NCI-H146 (cell line): Measurements from ENCODE around the gene NAP1L4.
"Not testable (repeated sequence)": the region's sequence is repeated elsewhere in the genome, so short reads cannot be mapped to it uniquely, and the experiment has no call there.

ENCODE experiments used
- DNase-seq: peaks from one replicate; lab custom pipeline; 2025; lab: John Stamatoyannopoulos, UW

NAP1L4 gene

DNA sequence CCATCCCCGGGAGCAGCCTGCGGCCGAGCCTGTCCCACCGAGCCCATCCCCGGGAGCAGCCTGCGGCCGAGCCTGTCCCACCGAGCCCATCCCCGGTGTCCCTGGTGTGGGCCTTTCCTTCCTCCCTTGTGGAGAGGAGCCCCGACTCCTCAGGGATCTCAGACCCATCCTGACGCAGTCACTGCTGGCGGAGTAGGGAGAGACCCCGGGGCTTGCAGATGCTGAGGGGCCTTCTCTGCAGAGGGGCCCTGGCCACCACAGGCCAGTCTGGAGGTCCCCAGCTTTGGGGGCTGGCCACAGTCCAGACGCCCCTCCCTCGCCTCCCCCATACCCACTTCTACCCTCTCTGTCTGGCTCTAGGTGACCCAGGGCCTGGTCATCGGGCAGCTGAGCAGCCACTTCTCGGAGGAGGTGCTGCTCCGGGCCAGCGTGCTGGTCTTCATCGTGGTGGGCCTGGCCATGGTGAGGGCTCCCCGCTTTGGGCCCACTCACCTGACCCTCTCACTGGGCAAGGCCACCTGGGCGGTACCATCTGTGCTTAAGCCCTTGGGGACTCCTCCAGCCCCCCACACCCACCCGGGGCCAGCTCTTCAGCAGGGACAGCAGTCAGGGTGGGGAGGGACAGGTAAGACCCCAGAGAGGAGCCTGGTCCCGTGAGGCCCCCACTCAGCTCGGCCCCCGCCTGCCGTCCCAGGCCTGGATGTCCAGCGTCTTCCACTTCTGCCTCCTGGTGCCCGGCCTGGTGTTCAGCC lies 70.2 kb downstream of the NAP1L4 start:
- DNase-seq, result no peak

GRCh38 chr11:2921261-2921660 lies 70.9 kb downstream of the NAP1L4 start:
- DNase-seq, result no peak

DNA sequence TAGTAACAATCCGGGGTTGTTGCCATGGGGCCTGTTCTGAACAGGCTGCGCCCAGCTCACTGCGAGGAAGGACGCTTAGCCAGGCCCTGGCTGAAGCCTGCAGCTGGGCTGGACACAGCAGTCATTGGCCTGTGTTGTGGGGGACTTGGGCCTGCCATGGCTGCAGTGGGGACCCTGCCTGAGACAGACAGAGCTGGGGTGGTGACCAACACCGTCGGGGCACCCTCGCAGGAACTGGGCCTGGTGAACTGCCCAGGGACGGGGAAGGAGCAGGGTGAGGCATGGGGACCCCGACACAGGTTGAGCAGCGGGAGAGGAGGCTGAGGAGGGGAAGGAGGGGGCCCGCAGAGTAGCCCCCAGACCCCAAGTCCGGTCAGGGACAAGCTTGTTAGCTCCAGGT lies 71.8 kb downstream of the NAP1L4 start:
- no peak for DNase-seq

- DNase-seq, result no peak
Observed at GRCh38 chr11:2919837-2920236, 72.3 kb downstream of the NAP1L4 start.

GRCh38 chr11:2919188-2919587 lies 72.9 kb downstream of the NAP1L4 start:
- DNase-seq, result no peak

- DNase-seq, result no peak
Observed at GRCh38 chr11:2917842-2918490, 74.2 kb downstream of the NAP1L4 start.

DNA sequence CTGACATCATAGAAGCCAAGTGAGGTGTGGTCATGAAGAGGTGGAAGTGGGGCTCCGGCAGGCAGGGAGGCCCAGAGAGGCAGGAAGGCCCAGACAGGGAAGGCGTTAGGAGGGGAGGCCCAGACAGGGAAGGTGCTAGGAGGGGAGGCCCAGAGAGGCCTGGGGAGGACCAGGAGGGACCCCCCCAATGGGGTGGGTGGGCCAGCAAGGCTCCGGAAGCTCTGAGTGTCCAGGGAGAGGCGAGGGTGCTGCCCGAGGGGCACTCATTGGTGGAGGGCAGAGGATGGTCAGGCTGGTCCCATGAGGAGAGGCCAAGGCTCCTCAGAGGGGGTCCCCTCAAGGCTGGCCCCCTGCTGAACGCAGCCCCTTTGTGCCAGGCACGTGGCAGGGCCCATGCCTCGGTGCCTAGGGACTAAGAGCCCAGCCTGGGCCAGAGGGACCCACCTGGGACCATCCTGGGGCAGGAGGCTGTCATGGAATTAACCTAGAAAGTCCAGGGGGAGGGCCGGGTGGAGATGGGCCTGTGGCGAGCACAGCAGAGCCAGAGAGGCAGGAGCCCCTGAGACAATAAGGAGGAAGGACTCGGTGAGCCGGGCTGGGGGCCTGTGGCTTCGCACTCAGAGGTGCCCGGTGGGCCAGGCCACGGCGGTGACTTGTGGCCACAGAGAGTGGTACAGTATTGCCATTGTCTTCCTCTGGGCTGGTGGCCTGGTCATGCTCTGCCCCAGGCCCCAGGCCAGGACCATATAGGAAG lies 75.1 kb downstream of the NAP1L4 start:
- DNase-seq, result no peak

DNA sequence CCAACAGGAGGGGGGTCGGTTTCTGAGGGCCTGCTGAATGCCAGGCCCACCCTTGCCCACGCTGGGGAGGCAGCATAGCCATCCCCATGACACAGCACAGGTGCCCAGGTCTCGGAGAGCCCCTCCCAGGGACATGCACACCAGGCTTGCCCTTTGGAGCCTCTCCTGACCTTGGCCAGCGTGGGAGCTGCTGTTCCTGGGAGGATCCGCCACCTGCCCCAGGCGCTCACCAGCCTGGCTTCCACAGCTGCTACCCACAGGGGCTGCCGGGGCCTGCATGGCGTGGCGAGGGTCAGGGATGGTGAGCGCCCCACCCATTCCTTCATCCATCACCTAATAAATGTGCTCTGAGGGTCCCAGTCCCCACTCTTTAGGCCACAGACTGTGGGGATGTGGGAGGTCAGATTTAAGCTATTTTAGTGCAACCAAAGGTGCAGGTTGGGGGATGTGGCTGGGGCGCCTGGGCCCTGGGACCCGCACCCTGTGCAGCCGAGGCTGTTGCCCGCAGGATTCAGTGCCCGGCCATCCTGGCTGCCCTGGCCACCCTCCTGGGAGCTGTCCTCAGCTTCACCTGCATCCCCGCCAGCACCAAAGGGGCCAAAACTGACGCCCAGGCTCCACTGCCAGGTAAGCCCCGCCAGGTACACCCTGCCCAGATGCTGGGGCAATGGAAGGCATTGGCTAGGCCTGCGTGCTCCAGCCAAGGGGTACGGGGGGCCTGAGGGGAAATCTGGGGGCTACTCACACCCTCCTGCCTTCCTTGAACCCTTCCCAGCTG lies 75.8 kb downstream of the NAP1L4 start:
- DNase-seq, result no peak

- no peak for DNase-seq
Observed at GRCh38 chr11:2915473-2915872, 76.7 kb downstream of the NAP1L4 start.

DNA sequence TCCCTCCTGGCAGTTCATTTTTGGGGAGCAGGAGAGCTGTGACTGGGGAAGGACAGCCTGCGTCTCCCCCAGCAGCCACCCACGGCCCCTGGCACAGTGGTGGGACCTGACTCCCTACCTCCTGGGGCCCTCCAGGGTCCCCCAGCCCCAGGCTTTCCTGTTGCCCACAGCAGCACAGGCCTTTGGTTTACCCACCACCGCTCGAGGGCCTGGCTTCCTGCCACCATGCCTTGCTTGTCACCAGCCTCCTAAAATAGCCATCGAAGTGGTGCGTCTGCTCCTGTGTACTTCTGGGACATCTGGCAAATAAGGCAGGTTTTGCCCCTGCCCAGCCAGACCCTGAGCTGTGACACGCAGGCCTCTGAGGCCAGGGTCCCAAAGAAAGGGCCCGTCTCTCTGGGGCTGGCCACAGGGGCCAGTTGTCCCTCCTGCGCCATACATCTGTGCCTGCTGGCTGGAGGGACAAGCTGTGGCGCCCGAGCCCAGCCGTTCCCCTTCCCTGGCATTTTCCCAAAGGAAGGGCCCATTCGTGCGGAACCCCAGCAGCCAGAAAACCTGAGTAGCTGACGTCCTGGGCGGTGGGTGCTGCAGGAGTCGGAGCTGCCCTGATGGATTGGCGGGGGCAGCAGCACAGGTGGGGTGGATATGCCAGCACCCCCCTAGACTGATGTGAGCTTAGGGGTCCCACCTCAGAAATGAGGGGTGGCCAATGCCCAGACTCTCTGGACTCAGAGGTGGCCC lies 77.5 kb downstream of the NAP1L4 start:
- DNase-seq, result no peak

DNA sequence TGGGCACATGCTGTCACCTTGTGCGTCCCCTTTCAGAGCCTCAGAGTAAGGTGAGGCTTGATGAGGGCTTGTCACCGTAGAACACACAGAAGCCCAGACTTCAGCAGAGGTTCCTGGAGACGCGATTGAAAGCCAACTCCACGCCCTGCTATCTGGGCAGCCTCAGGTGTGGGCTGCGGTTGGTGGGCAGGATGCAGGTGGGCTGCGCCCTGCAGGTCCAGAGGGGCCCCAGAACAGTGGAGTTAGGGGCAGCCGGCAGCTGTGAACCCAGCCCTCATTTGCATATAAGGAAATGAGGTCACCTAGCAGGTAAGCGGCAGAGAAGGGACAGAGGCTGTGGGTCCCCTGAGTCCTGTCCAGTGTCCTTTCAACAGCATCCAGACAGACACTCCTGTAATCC lies 78.4 kb downstream of the NAP1L4 start:
- DNase-seq, result no peak

GRCh38 chr11:2913019-2913431 lies 79.1 kb downstream of the NAP1L4 start:
- DNase-seq, result no peak

GRCh38 chr11:2912498-2912897 lies 79.6 kb downstream of the NAP1L4 start:
- no peak for DNase-seq

- DNase-seq, result no peak
Observed at GRCh38 chr11:2911785-2912391, 80.2 kb downstream of the NAP1L4 start.

DNA sequence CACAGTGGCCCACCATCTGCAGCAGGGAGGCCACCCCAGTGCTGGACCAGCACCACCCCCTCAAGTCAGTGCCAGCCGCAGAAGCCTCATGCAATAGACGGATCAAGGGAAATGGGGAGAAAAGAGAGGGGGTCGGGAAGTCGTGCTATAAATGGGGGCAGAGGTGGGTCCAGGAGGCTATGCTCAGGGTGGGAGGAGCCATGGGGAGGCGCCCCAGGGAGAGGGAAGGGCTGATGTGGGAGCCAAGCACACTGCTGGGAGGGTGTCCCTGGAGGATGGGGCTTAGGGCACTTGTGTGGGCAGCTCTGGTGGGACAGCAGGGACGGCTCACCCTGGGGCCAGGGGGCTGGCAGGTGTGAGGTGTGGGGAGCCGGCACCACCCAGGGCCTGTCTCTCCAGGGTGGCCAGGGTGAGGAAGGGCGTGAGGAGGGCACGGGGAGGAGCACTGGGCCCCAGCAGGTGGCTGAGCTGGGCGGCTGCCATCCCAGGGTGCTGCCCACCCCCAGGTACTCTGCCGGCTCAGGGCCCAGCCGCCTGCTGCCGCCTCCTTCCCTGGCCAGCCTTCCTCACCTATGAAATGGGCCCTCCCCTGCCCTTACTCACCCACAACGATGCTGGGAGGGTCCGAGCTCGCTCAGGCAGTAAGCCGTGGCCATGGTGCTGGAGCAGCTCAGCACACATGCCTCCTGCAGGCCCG lies 80.9 kb downstream of the NAP1L4 start:
- no peak for DNase-seq

DNA sequence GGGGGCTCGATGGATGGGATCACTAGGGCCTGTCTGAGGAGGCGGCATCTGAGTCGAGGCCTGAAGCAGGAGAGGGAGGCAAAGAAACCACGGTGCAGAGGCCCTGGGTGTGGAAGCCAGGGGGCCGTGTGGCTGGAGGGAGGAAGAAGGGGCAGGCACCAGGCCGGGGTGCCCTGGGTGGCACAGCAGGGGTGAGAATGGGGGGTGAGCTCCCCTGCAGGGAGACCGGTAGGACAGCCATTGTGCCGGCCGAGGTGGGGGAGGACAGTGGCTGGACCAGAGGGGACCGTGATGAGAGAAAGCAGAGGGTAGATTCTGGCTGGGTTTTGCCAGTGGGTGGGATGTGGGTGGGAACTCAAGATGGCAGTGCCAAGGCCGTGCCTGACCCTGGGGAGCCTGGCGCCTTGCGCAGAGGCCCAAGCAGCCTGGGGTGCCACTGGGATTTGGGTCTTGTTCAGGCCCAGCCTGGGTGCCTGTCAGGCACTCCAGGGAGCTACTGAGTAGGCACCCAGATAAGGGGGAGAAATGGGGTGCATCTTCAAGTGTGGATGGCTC lies 81.7 kb downstream of the NAP1L4 start:
- no peak for DNase-seq

- DNase-seq, result no peak
Observed at GRCh38 chr11:2909133-2909902, 82.8 kb downstream of the NAP1L4 start.

DNA sequence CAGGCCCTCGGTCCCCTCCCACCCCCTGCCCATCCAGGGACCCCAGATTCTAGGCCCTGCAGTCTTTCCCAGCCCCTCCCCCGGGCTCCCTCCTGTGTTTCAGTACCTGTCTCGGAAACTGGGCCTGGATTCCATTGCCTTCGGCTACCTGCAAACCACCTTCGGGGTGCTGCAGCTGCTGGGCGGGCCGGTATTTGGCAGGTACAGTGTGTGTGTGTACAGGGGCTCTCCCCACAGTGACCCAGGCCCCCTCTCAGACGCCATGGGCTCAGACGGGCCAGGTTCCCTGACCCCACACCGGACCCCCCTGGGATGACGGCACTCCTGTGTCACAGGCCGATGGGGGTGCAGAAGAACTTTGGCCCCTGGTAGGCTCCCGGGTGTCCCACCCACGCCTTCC lies 84.0 kb downstream of the NAP1L4 start:
- DNase-seq, result no peak

DNA sequence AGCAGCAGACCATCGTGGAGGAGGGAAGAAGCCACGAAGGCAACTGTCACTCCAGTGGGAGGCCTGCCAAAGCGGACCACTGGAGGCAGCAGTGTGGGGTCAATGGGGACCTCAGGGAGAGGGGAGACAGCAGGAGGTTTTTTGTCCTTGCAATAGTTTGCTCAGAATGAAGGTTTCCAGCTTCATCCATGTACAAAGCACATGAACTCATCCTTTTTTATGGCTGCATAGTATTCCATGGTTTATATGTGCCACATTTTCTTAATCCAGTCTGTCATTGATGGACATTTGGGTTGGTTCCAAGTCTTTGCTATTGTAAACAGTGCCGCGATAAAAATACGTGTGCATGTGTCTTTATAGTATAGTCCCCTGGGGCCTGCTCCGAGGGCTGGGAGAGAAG lies 86.8 kb downstream of the NAP1L4 start:
- DNase-seq, result not testable (repeated sequence)
